Bronchial epithelial cell (primary cell): Measurements from ENCODE around the gene ZFYVE27. TPM values are rescaled to one million over a fixed set of nuclear protein-coding genes. Genes with fewer than 3 reads are reported as not detected.

Source experiments
- DNase-seq: peaks from one replicate; pipeline ENCODE4 v3.0.0-alpha.2; 2010; ENCODE audit warnings: low read depth
- FAIRE-seq: peaks from 2 replicates; lab custom pipeline; 2011; peaks lifted over from hg19 to GRCh38; lab: Jason Lieb, UNC
- H3K27me3 ChIP-seq: 2 replicates; pipeline ENCODE4 v1.5.1; 2011; ENCODE audit warnings: low read length; ENCODE audit not compliant: control insufficient read depth, insufficient read depth
- H3K36me3 ChIP-seq: 2 replicates; pipeline ENCODE4 v1.5.1; 2011; ENCODE audit warnings: low read length; ENCODE audit not compliant: control insufficient read depth, insufficient read depth
- H3K4me3 ChIP-seq: 2 replicates; pipeline ENCODE4 v1.5.1; 2011; ENCODE audit warnings: mild to moderate bottlenecking, low read depth, low read length, control low read depth
- total RNA-seq: library from RNA; depleted of rRNA; stranded (reverse); fragments of >200 nt; gene quantifications from 2 replicates; pipeline ENCODE4 v1.2.1, GENCODE V29; 2014
- TF ChIP-seq, protein P1 (sequence below): IDR thresholded peaks from 2 replicates; pipeline ENCODE4 v1.5.1; 2011; ENCODE audit warnings: mild to moderate bottlenecking, moderate library complexity, low read length, control low read depth, inconsistent platforms; ENCODE audit not compliant: insufficient read depth, severe bottlenecking

Gene ZFYVE27
- total RNA-seq, 1 donor from 2014 or later, result 15.3 TPM

DNA sequence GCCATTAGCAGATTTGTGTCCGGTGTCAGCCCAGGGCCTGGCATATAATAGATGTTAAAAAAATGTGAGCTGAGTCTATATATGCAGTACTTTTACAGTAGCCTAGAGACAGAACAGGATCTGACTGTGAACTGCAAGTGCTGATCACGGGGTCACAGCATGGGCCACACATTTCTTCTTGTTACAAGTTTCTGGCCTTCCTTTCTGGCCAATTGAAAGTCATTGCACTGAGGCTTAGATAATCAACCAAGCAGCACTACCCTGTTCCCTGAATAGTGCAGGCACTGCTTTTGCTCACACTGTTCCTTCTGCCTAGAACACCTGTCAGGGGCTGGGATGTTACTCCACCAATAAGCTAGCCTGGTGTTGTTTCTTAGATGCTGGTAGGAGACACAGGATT, 28.8 kb upstream of the ZFYVE27 start:
- DNase-seq (no peak), FAIRE-seq (no peak)
- Histone ChIP-seq H3K27me3 (no peaks in the 10 kb centered on the region), H3K4me3 (no peak overlapping the region), H3K36me3 (no peaks in the 10 kb centered on the region)
- TF ChIP-seq, protein P1, sequence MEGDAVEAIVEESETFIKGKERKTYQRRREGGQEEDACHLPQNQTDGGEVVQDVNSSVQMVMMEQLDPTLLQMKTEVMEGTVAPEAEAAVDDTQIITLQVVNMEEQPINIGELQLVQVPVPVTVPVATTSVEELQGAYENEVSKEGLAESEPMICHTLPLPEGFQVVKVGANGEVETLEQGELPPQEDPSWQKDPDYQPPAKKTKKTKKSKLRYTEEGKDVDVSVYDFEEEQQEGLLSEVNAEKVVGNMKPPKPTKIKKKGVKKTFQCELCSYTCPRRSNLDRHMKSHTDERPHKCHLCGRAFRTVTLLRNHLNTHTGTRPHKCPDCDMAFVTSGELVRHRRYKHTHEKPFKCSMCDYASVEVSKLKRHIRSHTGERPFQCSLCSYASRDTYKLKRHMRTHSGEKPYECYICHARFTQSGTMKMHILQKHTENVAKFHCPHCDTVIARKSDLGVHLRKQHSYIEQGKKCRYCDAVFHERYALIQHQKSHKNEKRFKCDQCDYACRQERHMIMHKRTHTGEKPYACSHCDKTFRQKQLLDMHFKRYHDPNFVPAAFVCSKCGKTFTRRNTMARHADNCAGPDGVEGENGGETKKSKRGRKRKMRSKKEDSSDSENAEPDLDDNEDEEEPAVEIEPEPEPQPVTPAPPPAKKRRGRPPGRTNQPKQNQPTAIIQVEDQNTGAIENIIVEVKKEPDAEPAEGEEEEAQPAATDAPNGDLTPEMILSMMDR, result no peak

- TF ChIP-seq, protein P1, result peak; percentile 76
- FAIRE-seq (no peak), DNase-seq (peak; percentile 67)
- Histone ChIP-seq H3K4me3 (no peak overlapping the region), H3K36me3 (no peaks in the 10 kb centered on the region), H3K27me3 (no peaks in the 10 kb centered on the region)
Measured at GRCh38 chr10:97708976-97709946, 27.7 kb upstream of the ZFYVE27 start.

GRCh38 chr10:97711640-97712572, 25.0 kb upstream of the ZFYVE27 start:
- Histone ChIP-seq H3K36me3 (no peaks in the 10 kb centered on the region), H3K27me3 (no peaks in the 10 kb centered on the region), H3K4me3 (no peak overlapping the region)
- no peak for DNase-seq
- TF ChIP-seq, protein P1, result no peak
- no peak for FAIRE-seq

DNA sequence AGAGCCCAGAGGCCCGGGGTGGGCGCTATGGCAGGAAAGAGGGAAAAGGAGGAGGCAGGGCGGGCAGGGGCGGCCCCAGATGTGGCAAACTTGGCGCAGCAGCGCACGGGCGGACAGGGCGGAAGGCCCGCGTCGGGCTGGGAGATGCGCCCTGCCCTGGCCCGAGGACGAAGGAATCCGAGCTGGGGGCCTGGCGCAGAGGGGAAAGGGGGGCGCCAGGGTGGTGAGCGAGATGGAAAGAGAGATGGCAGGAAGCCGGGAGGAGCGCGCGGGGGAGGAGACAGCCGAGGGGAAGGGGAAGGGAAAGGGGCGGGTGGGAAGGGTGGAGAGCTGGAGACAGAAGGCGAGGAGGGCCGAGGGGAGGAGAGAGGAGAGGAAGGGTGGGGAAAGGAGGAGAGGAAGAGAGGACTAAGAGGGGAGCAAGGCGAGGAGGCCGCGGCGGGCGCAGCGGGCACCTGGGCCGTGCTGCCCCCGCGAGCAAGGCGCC, 23.5 kb upstream of the ZFYVE27 start, which contains the start of gene MARVELD1:
Gene MARVELD1, plus strand, starts transcription at position 392 of the 487 bp plus-strand sequence. CDS start 147 bp downstream, outside the sequence.
- H3K36me3 ChIP-seq, result peaks cover 5% of the 10 kb centered on the region
- TF ChIP-seq, protein P1, result no peak
- peak within 1 kb of the TSS; percentile 55 for H3K4me3 ChIP-seq
- DNase-seq, result peak; percentile 45
- no peak for FAIRE-seq
- H3K27me3 ChIP-seq, result no peaks in the 10 kb centered on the region

DNA sequence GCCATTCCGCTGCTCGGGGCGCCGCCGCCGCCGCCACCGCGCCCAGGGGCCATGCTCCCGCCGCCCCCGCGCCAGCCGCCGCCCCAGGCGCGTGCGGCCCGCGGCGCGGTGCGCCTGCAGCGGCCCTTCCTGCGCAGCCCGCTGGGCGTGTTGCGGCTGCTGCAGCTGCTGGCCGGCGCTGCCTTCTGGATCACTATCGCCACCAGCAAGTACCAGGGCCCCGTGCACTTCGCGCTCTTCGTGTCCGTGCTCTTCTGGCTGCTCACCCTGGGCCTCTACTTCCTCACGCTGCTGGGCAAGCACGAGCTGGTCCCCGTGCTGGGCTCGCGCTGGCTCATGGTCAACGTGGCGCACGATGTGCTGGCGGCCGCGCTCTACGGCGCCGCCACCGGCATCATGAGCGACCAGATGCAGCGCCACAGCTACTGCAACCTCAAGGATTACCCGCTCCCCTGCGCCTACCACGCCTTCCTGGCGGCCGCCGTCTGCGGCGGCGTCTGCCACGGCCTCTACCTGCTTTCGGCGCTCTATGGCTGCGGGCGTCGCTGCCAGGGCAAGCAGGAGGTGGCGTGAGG, 23.0 kb upstream of the ZFYVE27 start:
- peak overlapping the region; percentile 55 for H3K4me3 ChIP-seq
- TF ChIP-seq, protein P1, result peak; percentile 54
- DNase-seq (peak; percentile 74), FAIRE-seq (no peak)
- no peaks in the 10 kb centered on the region for H3K27me3 ChIP-seq
- peaks cover 5% of the 10 kb centered on the region for H3K36me3 ChIP-seq
